Kidney glomerular epithelial cell (primary cell): ENCODE data around the gene IGSF21.
"Not testable (repeated sequence)": the region's sequence is repeated elsewhere in the genome, so short reads cannot be mapped to it uniquely, and the experiment has no call there.

Experiments used
- DNase-seq: peaks from one replicate; lab custom pipeline; 2025; lab: John Stamatoyannopoulos, UW

The IGSF21 gene

DNA sequence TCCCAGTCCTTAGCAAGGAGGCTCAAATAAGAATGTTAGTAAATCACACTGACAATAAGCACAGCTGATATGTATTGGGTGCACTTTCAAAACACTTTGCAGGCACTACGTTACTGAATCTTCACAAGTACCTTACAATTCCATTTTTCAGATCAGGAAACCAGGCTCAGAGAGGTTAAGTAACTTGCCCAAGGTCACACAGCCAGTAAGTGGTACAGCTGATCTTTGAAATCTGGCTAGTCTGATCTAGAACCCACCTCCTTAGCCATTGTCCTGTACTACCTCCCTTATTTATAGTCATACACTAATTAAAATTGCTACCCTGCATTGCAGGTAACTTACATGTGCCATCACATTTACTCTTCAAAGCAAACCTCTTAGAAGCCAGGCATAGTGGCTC, 251.0 kb downstream of the IGSF21 start:
- DNase-seq: no peak

DNA sequence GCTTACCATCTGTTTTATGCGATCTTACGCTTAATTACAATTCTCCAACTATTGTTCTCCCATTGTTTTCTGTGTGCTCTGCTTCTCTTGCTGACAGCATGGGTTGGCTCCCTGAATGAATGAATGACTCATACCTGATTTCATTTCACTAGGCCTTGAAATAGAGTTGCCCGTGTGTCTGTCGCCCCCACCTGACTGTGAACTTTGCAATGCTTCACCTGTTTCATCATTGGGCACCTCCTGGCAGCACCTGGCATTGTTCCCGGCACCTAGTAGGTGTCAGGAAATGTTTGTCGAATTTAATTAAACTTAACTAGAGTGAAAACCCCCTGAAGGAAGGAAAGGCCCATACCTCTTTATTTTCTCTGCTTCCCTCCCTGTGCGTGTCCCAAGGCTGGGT, 252.7 kb downstream of the IGSF21 start:
- no peak for DNase-seq

DNA sequence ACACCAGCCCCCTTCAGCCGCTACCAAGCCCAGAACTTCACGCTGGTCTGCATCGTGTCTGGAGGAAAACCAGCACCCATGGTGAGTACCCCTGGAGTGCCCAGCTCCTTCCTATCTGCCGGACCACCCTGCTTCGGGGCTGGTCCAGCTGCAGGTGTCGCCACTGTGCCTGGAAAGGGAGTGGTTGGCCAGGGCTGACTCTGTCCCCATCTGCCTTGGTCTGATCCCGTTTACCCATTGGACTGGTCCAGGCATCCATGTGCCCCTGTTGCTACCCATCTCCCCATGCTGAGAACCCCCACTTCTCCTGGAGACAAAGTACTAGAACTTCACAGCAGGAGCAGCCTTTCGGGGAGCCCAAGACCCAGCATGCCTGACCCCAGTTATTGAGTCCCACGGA, 254.6 kb downstream of the IGSF21 start:
- no peak for DNase-seq

DNA sequence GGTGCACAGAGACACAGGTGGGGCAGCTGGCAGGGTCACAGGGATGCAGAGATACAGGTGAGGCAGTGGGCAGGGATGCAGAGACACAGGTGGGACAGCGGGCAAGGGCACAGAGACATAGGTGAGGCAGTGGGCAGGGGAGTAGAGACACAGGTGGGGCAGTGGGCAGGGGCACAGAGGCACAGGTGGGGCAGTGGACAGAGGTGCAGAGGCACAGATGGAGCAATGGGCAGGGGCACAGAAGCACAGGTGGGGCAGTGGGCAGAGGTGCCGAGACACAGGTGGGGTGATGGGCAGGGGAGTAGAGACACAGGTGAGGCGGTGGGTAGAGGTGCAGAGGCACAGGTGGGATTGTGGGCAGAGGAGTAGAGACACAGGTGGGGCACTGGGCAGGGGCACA, 255.8 kb downstream of the IGSF21 start:
- no peak for DNase-seq

DNA sequence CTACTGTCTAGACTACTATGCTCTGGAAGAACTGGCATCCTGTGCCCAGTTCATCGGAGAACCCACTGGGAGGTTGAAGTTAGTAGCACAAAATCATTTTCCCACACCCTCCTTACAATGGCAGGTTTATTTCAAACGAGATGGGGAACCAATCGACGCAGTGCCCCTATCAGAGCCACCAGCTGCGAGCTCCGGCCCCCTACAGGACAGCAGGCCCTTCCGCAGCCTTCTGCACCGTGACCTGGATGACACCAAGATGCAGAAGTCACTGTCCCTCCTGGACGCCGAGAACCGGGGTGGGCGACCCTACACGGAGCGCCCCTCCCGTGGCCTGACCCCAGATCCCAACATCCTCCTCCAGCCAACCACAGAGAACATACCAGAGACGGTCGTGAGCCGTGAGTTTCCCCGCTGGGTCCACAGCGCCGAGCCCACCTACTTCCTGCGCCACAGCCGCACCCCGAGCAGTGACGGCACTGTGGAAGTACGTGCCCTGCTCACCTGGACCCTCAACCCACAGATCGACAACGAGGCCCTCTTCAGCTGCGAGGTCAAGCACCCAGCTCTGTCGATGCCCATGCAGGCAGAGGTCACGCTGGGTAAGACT, 257.6 kb downstream of the IGSF21 start:
- DNase-seq: no peak

DNA sequence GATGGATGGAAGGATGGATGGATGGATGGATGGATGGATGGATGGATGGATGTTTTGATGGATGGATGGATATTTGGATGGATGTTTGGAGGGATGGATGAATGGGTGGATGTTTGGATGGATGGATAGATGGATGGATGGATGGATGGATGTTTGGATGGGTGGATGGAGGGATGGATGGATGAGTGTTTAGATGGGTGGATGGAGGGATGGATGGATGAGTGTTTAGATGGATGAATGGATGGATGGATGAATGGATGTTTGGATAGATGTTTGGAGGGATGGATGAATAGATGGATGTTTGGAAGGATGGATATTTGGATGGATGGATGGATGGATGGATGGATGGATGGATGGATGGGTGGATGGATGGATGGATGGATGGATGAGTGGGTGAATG, 264.9 kb downstream of the IGSF21 start:
- not testable (repeated sequence) for DNase-seq

DNA sequence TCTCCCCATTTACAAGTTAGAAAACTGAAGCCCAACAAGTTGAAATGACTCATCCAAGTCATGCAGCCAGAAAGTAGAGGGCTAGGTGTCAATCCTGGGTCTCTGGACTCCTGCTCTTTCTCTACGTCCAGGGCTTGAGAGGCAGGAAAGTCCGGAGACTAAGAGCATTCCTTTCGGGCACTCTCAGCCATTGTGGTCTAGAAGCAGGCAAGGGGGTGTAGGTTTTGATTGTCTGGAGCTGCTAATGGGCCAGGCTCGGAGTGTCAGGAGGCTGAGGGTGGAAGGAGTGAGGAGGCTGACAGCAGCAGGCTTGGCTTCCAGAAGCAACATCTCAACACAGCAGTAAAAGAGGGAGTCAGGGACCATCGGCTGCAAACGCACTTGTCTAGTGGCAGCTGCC, 265.6 kb downstream of the IGSF21 start:
- DNase-seq: no peak

DNA sequence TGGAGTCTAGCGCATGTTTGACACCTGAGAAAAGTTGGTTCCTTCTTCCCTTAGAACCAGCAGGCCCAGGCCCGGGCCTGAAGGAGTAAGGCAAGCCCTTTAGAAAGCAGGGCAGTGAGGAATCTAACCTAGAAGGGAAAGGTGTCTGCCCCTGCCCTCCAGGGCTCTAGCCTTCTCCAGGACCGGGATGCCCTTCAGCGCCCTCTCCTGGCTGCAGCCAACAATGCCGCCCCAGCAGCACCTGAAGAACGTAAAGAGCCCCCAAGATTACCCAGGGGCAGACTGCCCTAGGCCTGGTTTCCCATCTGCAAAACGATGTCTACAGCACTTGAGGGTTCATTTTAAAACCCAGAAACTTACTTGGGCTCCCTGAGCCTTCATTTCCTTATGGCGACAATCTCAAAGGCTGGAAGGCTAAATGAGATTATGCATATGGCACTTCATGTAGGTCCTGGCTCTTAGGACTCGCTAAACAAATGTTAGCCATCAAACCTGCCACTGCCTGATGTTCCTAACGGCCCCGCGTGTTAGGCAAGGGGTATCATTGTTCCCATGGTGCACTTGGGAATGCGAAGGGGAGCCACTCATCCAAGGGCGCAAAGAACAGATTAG, 266.4 kb downstream of the IGSF21 start:
- no peak for DNase-seq

DNA sequence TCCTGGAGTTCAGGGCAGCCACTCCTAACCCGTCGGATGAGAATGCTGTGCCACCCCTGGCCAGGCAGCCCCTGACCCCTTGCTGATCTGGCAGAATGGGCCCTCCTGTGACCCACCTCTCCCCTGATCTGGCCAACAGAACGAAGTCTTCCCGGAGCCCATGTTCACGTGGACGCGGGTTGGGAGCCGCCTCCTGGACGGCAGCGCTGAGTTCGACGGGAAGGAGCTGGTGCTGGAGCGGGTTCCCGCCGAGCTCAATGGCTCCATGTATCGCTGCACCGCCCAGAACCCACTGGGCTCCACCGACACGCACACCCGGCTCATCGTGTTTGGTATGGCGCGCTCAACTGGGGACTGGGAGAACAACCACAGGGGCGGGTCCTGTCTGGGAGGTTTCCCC, 269.1 kb downstream of the IGSF21 start:
- DNase-seq: no peak

DNA sequence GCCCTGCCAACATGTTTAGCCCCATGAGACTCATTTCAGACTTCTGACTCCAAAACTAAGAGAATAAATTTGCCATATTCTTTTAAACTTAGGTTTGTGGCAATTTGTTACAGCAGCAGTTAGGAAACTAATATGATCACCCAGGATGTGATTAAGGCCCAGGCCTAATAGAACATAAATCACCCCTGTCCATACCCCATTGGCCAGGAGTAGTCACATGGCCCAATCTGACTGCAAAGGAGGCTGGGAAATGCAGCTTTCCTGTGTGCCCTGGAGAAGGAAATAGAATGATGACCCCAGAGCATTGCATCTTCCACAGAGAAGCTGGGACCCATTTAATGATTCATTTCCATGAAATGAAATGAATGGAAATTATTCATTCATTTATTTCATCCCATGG, 272.7 kb downstream of the IGSF21 start:
- DNase-seq: no peak

DNA sequence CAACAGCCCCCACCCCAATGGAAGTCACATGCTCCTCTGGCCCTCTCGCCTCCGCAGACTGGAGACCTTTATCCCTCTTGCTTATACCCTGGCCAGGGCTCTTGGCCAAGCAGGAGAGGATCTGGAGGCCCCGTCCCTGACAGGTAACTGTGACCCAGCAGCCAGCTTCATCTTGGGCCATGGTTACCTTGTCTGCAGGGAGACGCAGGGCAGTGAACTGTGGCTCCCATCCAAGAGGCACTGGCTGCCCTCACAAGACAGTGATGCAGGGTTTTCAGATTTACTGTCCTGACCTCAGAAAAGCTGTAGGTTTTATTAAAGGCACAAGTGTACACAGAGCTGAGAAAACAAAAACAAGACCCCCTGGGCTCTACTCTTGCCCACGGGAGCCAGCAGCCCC, 276.5 kb downstream of the IGSF21 start:
- DNase-seq: no peak

DNA sequence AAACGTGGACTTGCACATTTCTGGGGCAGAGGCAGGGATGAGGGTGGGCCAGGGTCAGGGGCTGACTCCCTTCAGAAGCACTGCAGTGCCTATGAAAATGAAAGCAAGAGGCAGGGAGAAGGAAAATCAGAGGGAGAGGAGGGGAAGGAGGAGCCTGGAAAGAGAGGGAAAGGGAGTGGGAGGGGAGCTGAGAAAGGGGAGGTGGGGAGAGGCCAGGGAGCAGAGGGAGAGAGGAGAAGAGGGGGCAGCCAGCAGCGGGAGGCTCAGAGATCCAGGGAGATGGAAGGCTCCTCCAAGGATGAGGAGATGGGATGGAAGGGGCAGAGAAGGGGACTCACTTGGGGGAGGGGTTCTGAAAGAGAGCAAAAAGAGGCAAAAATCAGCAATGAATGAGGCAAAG, 276.9 kb downstream of the IGSF21 start:
- no peak for DNase-seq

DNA sequence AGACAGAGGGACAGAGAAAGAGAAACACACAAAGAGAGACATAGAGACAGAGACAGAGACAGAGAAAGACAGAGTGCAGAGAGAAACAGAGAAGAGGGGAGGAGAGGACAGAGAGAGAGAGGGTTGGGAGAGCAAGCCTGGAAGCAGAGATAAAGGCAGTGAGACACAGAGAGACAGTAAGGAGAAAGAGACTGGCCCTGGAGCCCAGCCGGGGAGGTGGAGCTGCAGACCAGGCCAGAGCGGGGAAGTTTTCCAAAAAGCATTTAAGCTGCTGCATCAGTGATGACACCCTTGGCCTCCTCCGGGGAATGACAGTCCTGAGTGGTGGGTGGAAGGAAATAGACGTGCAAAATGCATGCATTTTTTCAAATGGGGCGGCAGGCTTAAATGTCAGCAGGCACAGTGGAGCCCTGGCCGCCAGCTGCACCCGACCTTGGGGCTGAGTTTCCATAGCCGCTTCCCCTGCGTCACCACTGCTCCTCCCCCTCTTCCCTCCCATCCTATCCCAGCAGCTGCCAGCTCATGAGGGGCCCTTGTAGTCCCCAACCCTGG, 277.7 kb downstream of the IGSF21 start:
- DNase-seq: no peak

DNA sequence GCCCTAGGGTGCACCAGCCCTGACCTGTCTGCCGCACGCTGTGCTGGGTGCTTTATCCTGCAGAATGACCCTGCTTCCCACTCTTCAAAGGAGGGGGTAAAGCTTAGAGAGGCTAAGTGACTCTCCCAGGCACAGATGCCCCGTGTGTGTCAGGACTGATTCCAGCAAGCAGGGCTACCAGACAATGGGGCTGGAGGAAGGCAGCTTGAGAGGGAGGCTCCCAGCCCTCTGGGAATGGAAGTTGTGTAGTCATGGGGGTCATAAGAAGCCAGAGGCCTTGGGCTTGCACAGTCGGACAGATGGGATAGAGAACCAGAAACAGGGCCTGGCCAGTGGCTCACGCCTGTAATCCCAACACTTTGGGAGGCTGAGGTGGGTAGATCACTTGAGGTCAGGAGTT, 279.0 kb downstream of the IGSF21 start:
- no peak for DNase-seq

DNA sequence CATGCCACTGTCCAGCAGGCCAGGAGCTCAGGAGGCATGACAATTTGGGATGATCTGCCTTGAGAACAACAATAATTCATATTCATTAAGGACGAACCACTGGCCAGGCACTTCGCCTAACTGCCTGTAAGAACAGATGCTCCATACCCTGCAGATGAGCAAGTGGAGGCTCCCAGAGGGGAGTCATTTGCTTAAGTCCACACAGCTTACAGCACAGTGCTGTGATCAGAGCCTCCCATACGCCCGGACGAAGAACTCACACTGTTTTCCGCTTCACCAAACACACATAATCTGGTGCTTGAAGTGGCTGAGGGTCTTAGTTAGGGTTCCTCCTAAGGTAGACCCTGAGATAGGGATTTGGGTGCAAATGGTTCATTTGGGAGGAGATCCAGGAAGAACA, 279.7 kb downstream of the IGSF21 start:
- DNase-seq: no peak

DNA sequence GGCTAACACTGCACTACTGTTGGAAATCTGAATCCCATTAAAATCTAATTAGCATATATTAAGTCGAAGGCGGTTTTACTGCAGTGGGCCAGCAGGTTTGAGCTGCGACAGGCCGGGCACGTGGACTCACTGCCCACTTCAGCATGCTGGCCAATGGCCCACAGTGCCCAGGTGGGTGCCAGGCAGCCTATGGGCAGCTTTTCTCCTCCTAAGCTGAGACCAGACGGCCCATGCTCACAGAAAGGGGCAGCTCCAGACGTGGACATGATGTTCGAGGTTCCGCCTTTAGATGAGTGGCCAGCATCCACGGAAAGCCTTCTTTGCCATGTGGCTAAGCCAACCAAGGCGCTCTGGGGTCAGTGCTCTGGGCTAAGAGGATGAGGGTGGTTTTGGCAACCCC, 283.4 kb downstream of the IGSF21 start:
- DNase-seq: no peak

DNA sequence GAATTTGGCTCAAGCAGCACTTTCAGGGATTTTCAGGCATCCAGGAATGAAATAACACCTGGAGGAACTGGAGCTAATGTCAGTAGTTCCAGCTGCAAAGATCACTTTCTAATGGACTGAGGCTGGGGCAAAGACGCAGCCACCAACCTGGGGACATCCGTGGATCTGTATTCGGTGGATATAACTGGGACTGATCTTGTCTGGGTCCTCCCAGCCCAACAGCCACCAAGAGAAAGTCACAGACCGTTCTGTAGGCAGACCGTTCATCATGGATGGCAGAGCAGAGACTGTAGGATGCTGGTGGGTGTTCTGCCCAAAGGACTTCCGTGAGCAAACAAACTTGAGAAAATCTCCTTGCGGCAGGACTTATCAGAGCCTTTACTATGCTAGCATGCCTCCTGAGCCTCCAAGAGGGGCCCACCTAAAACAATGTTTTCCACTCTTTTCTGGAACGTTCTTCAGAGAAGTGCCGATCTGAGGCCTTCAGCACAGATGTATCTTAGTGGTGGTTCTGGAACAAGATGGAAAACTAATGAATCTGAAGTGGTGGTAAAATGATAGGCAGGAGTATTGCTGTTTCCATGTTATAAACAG, 287.1 kb downstream of the IGSF21 start:
- DNase-seq: no peak

DNA sequence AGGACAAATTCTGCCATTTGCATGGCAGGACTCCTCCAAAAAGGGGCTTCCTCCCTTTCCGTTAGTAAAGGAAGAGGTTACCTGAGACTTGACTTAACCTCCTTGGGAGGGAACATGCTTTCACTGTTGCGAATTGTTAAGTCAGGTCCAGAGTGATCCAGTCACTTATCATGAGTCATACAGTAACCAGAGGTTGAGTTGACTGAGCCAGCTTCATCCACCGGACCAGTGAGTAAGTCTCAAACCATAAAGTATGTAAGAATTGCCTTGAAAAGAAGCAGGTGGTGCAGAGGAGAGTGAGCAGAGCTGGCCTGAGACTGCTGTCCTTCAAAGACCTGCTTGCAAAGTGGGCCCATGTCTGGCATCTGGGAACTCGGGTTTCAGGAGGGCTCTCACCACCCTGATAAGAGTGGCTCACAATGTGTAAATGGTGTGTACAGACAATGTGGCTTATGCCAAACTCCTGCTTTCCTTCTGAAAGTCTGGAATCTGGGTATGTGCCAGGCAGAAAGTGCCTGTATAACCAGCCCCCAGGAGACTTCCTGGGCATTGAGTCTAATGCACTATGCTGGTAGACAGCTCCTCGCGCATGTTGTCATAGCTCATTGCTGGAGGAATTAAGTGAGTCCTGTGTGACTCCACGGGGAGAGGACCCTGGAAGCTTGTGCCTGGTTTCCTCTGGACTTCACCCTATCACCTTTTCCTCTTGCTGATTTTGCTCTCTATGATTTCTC, 288.8 kb downstream of the IGSF21 start:
- DNase-seq: peak; percentile 2

DNA sequence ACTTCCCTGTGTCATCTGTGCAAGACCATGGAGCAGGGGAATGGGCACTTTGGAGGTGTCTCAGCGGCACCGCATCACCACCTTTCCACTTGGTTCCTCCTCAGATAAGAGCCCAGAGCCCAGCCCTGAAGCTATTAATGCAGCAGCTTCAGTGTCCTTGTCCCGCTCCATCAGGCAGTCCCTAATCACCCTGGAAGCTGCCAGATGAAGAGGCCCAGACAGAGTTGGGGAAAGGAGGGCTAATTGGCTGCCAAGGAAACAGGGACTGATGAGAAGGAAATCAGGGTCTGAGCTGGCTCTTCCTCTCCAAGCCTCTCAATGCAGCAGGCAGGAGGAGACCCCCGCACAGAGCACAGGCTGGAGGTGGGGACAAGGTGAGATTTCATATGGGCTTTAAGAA, 290.0 kb downstream of the IGSF21 start:
- no peak for DNase-seq

DNA sequence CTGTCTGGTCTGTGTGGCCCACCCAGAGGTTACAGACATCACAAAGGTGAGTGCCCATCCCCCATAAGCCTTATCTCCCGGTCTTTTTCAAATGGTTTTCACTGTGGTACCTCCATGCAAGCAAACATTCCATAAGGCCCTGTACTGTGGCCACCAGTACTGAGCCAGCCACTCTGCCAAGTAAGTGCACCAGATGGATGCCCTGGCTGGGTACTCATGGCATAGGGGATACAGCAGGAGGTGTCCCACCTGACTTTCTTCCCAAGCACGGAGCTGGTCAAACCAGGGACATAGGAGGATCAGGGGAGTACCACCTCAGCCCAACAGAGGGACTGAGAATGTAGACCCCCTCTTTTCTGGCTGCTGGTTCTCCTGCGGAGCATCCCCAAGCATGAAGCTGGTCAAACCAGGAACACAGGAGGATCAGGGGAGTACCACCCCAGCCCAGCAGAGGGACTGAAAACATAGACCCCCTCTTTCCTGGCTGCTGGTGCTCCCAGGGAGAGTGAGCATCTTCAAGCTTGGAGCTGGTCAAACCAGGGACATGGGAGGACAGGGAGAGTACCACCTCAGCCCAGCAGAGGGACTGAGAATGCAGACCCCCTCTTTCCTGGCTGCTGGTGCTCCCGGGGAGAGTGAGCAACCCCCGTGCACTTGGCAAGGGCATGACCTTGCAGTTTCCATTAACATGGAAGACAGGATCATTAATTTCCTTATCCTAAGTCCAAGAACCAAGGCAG, 291.4 kb downstream of the IGSF21 start:
- no peak for DNase-seq

DNA sequence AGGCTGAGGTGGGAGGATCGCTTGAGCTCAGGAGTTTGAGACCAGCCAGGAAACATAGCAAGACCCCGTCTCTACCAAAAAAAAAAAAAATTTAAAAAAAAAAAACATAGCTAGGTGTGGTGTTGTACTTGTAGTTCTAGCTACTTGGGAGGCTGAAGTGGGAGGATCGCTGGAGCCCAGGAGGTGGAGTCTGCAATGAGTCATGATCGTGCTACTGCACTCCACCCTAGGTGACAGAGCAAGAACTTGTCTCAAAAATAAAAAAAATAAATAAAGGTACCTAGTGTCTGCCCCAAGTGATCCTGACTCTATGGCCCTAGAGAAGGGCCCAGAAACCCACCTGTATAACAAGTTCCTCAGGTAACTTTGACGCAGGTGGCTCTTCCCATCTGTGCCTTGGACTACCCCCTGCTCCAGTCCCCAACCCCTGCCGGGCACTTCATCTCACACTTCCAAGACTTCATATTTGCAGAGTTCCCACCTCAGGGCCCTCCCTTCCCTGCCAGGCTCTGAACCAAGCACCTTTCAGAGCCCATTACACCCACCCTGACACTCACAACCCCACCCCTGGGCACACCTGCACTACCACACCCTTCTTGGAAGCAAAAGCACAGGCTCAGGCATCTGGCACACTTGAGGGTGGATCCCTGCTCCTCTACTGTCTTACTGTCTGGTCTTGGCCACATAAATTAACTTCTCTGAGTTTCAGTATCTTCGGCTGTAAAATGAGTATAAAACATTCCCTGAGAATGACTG, 292.9 kb downstream of the IGSF21 start:
- no peak for DNase-seq

DNA sequence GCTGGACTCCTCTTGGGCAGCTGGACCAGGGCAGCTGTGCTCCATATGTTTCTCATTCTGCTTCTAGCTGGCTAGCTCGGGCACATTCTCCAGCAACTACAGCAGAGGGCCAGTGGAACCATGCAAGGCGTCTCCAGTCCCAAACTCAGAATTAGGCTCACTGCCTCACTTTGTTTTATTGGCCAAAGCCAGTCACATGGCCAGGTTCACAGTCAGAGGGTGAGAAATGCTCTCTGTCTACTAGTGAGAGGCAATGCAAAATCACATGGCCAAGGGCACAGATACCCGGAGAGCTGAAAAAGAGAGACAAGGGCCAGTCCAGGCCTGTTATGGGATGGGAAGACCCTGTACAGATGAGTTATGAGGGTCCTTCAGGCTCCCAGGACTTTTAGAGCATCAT, 294.3 kb downstream of the IGSF21 start:
- no peak for DNase-seq
